Neural cell (in vitro differentiated cells): ENCODE data around the gene CEP89. TPM values are rescaled to one million over a fixed set of nuclear protein-coding genes. Genes with fewer than 3 reads are reported as not detected.

Experiments used
- H2AFZ ChIP-seq: fragments of 200-600, 300-800 bp; sonication (generic), shearing (Covaris generic); 2 replicates; pipeline ENCODE4 v1.6.0; 2014; ENCODE audit warnings: low read depth, mild to moderate bottlenecking, antibody characterized with exemption, low read length, moderate library complexity
- H3F3A ChIP-seq: fragments of 200-600 bp; shearing (Covaris generic); 2 replicates; pipeline ENCODE4 v1.6.1; 2016; ENCODE audit warnings: mild to moderate bottlenecking, moderate library complexity, mixed read lengths, antibody characterized with exemption, low read length; ENCODE audit not compliant: insufficient read depth, poor library complexity, severe bottlenecking
- H3K27ac ChIP-seq: fragments of 200-600, 300-800 bp; sonication (generic), shearing (Covaris generic); 2 replicates; pipeline ENCODE4 v1.5.1; 2014; ENCODE audit warnings: mild to moderate bottlenecking, low read length, moderate library complexity
- H3K27me3 ChIP-seq: fragments of 300-800, 200-600 bp; sonication (generic), shearing (Covaris generic); 2 replicates; pipeline ENCODE4 v1.6.0; 2014; ENCODE audit warnings: mild to moderate bottlenecking, low read depth, low read length, moderate library complexity; ENCODE audit not compliant: insufficient read depth
- H3K36me3 ChIP-seq: fragments of 300-800, 200-600 bp; sonication (generic), shearing (Covaris generic); 2 replicates; pipeline ENCODE4 v1.5.1; 2014; ENCODE audit warnings: mild to moderate bottlenecking, antibody characterized with exemption, low read length, moderate library complexity; ENCODE audit not compliant: insufficient read depth
- H3K4me2 ChIP-seq: fragments of 300-800, 200-600 bp; sonication (generic), shearing (Covaris generic); 2 replicates; pipeline ENCODE4 v1.6.0; 2014; ENCODE audit warnings: mild to moderate bottlenecking, low read length
- H3K4me3 ChIP-seq: fragments of 300-800, 200-600 bp; sonication (generic), shearing (Covaris generic); 2 replicates; pipeline ENCODE4 v1.5.1; 2014; ENCODE audit warnings: mild to moderate bottlenecking, low read length, moderate library complexity
- H3K79me2 ChIP-seq: fragments of 200-600 bp; shearing (Covaris generic); replicated peaks from 2 replicates; pipeline ENCODE4 v1.6.0; 2014; ENCODE audit warnings: mild to moderate bottlenecking, low read length, moderate library complexity; ENCODE audit not compliant: insufficient read depth
- H3K9ac ChIP-seq: fragments of 300-800, 200-600 bp; sonication (generic), shearing (Covaris generic); 2 replicates; pipeline ENCODE4 v1.6.1; 2016; ENCODE audit warnings: mild to moderate bottlenecking, low read length, mixed read lengths
- H3K9me2 ChIP-seq: fragments of 200-600 bp; shearing (Covaris generic); 2 replicates; pipeline ENCODE4 v1.6.1; 2016; ENCODE audit warnings: mild to moderate bottlenecking, low read length, mixed read lengths; ENCODE audit not compliant: insufficient read depth
- H3K9me3 ChIP-seq: fragments of 200-600, 300-800 bp; sonication (generic), shearing (Covaris generic); 2 replicates; pipeline ENCODE4 v1.6.1; 2016; ENCODE audit warnings: mild to moderate bottlenecking, mixed run types, low read length, moderate library complexity, mixed read lengths
- H4K20me1 ChIP-seq: fragments of 200-600 bp; shearing (Covaris generic); 2 replicates; pipeline ENCODE4 v1.6.1; 2016; ENCODE audit warnings: mild to moderate bottlenecking, mixed run types; ENCODE audit not compliant: insufficient read depth
- CTCF ChIP-seq: fragments of 450-650 bp; IDR thresholded peaks from 2 replicates; pipeline ENCODE4 v1.5.1; 2014; ENCODE audit warnings: antibody characterized with exemption, mild to moderate bottlenecking, moderate library complexity; ENCODE audit not compliant: poor library complexity, severe bottlenecking
- EP300 ChIP-seq: fragments of 450-650 bp; conservative IDR thresholded peaks from 2 replicates; pipeline ENCODE4 v1.6.1; 2014; ENCODE audit warnings: antibody characterized with exemption, mild to moderate bottlenecking, moderate library complexity; ENCODE audit not compliant: poor library complexity, severe bottlenecking
- EZH2 ChIP-seq: fragments of 200-600, 300-800 bp; shearing (Covaris generic), sonication (generic); IDR thresholded peaks from 2 replicates; pipeline ENCODE4 v1.6.1; 2014; ENCODE audit warnings: antibody characterized with exemption, low read length, borderline replicate concordance, mild to moderate bottlenecking; ENCODE audit not compliant: insufficient read depth, poor library complexity, severe bottlenecking
- MXI1 ChIP-seq: fragments of 450-650 bp; conservative IDR thresholded peaks from 2 replicates; pipeline ENCODE4 v1.6.1; 2014; ENCODE audit warnings: antibody characterized with exemption, mild to moderate bottlenecking; ENCODE audit not compliant: poor library complexity, severe bottlenecking
- POLR2AphosphoS5 ChIP-seq: IDR thresholded peaks from 2 replicates; pipeline ENCODE4 v1.6.1; 2012
- RAD21 ChIP-seq: fragments of 450-650 bp; conservative IDR thresholded peaks from 2 replicates; pipeline ENCODE4 v1.6.1; 2014; ENCODE audit warnings: antibody characterized with exemption, mild to moderate bottlenecking, moderate library complexity
- REST ChIP-seq: IDR thresholded peaks from 2 replicates; pipeline ENCODE4 v1.6.1; 2012; ENCODE audit warnings: borderline replicate concordance
- SMC3 ChIP-seq: fragments of 450-650 bp; conservative IDR thresholded peaks from 2 replicates; pipeline ENCODE4 v1.6.1; 2014; ENCODE audit warnings: antibody characterized with exemption, mild to moderate bottlenecking, moderate library complexity; ENCODE audit not compliant: poor library complexity
- TAF1 ChIP-seq: IDR thresholded peaks from 2 replicates; pipeline ENCODE4 v1.6.1; 2012; ENCODE audit warnings: low read depth
- polyA plus RNA-seq: library from polyadenylated mRNA; depleted of rRNA; stranded (reverse); fragments of >200 nt; gene quantifications from 2 replicates; pipeline ENCODE4 v1.2.3, GENCODE V29; 2014

Gene CEP89
- polyA plus RNA-seq, 1 donor from 2014 or later = 24.1 TPM

GRCh38 chr19:32879741-32880140 lies 92.0 kb downstream of the CEP89 start:
- Histone ChIP-seq H3K4me3 (no peak overlapping the region), H3K4me2 (no peak overlapping the region), H3K27me3 (no peaks in the 10 kb centered on the region), H3K9ac (no peak overlapping the region), H3K79me2 (no peaks in the 10 kb centered on the region), H3K9me3 (no peaks in the 10 kb centered on the region), H3K27ac (no peak overlapping the region), H3F3A (no peaks in the 10 kb centered on the region), H3K9me2 (no peaks in the 10 kb centered on the region), H4K20me1 (no peaks in the 10 kb centered on the region), H2AFZ (no peak overlapping the region), H3K36me3 (no peaks in the 10 kb centered on the region)
- TF ChIP-seq SMC3 = no peak
- no peak for TF ChIP-seq REST
- TF ChIP-seq TAF1 = no peak
- no peak for TF ChIP-seq EZH2
- TF ChIP-seq POLR2AphosphoS5 = no peak
- TF ChIP-seq EP300 = no peak
- no peak for TF ChIP-seq RAD21
- no peak for TF ChIP-seq MXI1
- TF ChIP-seq CTCF = no peak

GRCh38 chr19:32878988-32879387 lies 92.8 kb downstream of the CEP89 start:
- H3K27ac ChIP-seq = no peak overlapping the region
- H3K4me2 ChIP-seq = no peak overlapping the region
- no peak for TF ChIP-seq CTCF
- TF ChIP-seq TAF1 = no peak
- TF ChIP-seq EP300 = no peak
- H3K79me2 ChIP-seq = no peaks in the 10 kb centered on the region
- H4K20me1 ChIP-seq = no peaks in the 10 kb centered on the region
- no peaks in the 10 kb centered on the region for H3K9me3 ChIP-seq
- H3K4me3 ChIP-seq = no peak overlapping the region
- H3K9ac ChIP-seq = no peak overlapping the region
- H3F3A ChIP-seq = no peaks in the 10 kb centered on the region
- H3K27me3 ChIP-seq = no peaks in the 10 kb centered on the region
- H3K9me2 ChIP-seq = no peaks in the 10 kb centered on the region
- H2AFZ ChIP-seq = no peak overlapping the region
- no peaks in the 10 kb centered on the region for H3K36me3 ChIP-seq
